HG03108 (cell line): ENCODE data around the gene CD300E.

Source experiments
- ATAC-seq: cut with Tn5 transposase; IDR thresholded peaks from one replicate; pipeline ENCODE4 v1.9.1; 2021; ENCODE audit warnings: moderate library complexity; ENCODE audit not compliant: unreplicated experiment

CD300E gene

GRCh38 chr17:74569020-74570003 lies 54.2 kb downstream of the CD300E start:
- ATAC-seq = no peak

DNA sequence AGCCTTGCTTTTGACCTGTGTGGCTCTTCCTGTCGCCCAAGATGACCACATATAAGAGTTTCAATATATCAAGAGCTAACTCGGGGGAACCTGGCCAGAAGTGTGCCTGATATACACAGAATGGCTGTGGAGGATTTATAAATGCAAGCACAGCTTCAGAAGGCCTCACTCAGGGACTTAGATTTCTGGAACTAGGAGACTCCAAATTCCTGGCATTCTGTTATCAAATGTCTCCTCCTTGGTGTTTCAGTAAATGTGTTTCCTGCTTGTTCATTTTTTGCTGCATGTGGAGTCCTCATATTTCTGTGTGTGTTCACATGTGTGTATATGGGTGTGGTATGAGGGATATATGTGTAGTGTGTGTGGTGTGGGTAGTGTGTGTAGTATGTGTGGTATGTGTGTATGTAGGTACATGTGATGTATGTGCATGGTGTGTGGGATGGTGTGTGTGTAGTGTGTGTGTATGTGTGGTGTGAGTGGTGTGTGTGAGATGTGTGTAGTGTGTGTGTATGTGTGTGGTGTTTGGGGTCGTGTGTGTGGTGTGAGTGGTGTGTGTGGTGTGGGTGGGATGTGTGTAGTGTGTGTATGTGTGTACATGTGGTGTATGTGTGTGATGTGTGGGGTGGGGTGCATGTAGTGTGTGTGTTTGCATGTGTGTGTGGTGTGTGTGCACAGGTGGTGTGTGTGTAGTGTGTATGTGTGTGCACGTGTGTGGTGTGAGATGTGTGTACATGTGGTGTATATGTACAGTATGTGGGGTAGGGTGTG lies 55.2 kb downstream of the CD300E start:
- no peak for ATAC-seq

DNA sequence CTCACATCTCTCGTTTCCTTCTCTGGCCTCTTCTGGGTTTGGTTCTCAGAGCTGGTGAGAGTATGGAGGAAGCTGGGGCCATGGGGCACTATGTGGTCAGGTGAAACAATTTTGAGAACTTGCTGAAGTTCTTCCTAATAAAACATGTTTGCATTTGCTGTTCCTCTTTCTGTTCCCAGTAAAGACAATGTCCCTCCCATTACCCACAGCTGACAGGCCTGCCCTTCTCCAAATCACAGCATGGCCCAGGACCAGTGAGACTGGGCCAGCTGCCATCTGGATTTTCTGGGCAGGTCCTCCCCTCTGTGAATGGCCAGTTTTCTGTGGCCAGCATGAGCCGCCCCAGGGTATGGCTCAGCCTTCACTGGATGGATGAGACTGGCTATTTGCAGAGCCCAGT lies 56.1 kb downstream of the CD300E start, which contains the start of gene CD300H:
CD300H (minus strand) TSS at position 113 of the 400 bp plus-strand sequence.
- ATAC-seq = no peak

DNA sequence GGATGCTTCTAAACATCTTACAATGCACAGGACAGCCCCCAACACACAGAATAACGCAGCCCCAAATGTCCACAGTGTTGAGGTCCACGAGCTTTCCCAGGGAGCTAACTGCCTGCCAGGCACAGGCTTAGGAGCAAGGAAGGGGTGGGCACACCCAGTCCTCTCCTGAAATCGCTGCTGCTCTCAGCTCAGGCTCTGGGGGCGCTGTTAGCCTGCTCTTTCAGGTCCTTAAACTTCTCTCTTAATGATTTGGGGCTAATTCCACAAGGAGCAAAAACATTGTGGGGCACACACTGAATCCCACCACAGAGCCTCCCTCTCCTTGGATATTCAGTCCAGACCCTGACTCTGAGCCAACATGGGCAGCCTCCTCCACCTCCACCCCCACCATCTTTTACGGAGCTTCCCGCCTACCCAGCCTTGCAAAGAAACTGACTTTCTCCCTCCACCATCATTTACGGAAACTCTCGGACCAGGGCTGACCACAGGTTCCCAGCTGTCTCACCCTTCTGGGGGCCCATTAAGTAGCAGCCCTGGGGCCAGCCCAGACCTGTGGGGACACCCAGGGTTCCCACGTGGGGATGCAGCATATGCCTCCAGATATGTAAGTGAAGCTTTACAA lies 57.3 kb downstream of the CD300E start:
- no peak for ATAC-seq

DNA sequence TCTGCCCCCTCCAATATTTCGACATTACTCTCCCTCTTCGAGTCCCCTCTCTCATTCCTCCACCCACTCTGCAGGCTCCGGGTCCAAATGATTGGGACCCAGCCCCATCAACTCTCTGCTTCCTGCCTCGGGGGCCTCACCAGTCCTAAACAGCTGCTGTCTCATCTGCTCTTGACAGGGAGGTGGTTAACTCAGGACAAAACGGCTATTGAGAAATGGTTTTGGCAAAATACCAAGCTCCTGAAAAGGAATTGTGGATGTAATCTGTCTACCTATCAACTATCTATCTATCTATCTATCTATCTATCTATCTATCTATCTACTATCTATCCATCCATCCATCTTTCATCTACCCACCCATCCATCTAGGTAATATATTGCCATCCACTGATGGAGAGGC lies 58.4 kb downstream of the CD300E start:
- ATAC-seq = no peak

- ATAC-seq = no peak
Measured at GRCh38 chr17:74563358-74563757, 60.2 kb downstream of the CD300E start.

DNA sequence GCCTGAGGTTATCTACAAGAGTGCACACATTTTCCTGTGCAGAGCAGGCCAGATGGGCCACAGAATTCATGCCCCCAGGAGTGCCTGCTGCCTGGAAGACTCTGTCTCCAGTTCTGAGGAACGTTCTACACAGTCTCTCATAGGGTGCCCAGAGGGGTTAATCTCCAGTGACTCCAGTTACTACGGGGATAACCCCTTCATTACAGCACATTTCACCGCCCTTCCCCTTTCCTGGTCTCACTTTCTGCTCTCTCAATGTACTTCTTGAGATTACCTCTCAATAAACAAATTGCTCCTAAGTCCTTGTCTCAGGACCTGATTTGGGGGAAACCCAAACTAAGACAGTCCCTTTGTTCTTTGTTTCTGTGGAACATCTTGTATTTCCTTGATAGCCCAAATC lies 62.0 kb downstream of the CD300E start:
- no peak for ATAC-seq
